ENCODE data around the gene DRD5. TPM values are rescaled to one million over a fixed set of nuclear protein-coding genes. Genes with fewer than 3 reads are reported as not detected.
A peak's percentile ranks its signal among the peaks of the same experiment; 100 is the strongest.
"Not testable (repeated sequence)": the region's sequence is repeated elsewhere in the genome, so short reads cannot be mapped to it uniquely, and the experiment has no call there.

DRD5 gene
- 0.94 TPM for total RNA-seq

DNA sequence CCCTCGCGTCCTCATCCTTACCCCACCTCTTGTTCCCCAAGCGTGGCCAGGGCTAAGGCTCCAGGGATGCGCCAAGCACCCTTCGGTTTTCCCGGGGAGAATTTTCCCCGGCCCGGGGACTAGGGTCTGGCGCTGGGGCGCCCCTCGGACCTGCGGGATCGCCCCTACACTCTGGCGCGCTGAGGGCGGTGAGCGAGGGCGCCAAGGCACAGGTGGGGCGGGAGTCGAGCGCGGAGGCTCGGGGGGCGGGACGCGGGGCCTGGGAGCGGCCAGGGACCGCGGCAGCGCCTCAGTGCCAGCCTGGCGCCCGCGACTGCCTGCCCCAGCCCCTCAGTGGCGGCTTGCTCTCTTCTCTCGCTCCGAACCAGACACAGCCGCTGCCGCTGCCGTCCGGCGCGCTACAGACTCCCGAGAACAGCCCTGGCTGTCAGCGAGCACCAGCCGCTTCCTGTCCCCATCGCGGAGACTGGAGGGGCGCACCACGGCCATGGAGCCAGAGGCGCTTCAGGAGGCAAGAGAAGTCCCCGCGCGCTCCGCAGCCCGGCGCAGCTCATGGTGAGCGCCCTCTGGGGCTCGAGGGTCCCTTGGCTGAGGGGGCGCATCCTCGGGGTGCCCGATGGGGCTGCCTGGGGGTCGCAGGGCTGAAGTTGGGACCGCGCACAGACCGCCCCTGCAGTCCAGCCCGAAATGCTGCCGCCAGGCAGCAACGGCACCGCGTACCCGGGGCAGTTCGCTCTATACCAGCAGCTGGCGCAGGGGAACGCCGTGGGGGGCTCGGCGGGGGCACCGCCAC is at the start of gene DRD5:
TSS of gene DRD5 (plus strand) at position 292 of the 793 bp plus-strand sequence. CDS start at position 688, 396 bp downstream.
- no peak for DNase-seq

DNA sequence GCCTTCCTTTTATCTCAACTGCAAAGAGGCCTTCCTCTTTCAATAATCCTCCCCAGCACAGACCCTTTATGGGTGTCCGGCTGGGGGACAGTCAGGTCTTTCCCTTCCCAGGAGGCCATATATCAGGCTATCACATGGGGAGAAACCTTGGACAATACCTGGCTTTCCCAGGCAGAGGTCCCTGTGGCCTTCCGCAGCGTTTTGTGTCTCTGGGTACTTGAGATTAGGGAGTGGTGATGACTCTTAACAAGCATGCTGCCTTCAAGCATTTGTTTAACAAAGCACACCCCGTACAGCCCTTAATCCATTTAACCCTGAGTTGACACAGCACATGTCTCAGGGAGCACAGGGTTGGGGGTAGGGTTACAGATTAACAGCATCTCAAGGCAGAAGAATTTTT is 49.2 kb upstream of the DRD5 start:
- DNase-seq = not testable (repeated sequence)

- no peak for DNase-seq
These were observed 45.9 kb upstream of the DRD5 start for GRCh38 chr4:9735515-9735914.

GRCh38 chr4:9737280-9737679 is 44.2 kb upstream of the DRD5 start:
- DNase-seq = not testable (repeated sequence)

DNA sequence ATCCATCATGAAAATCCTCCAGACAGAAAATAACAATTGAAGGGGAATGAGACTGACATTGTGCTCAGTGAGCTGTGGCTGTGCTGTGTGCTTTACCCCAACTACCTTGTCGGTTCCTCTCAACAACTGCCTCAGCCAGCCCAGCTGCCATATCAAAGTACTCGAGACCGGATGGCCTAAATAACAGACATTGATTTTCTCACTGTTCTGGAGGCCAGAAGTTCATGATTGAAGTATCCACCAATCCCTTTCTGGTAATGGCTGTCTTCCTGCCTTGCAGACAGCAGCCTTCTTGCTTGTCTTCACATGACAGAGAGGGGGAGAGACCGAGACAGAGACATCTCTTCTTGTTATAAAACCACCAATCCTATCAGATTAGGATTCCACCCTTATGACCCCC is 37.6 kb upstream of the DRD5 start:
- DNase-seq = not testable (repeated sequence)

DNA sequence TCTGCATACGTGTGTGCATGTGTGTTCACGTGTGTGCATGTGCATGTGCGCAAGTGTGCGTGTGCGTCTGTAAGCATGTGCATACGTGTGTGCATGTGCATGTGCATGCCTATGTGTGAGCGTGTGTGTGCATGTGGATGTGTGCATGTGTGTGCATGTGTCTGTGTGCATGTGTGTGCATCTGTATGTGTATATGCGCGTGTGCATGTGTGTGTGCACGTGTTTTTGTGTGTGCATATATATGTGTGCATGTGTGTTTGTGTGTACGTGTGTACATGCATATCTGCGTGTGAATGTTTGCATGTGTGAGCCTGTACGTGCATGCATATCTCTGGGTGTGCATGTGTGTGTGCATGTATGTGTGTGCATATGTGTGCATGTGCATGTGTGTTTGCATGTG is 35.7 kb upstream of the DRD5 start:
- no peak for DNase-seq

DNA sequence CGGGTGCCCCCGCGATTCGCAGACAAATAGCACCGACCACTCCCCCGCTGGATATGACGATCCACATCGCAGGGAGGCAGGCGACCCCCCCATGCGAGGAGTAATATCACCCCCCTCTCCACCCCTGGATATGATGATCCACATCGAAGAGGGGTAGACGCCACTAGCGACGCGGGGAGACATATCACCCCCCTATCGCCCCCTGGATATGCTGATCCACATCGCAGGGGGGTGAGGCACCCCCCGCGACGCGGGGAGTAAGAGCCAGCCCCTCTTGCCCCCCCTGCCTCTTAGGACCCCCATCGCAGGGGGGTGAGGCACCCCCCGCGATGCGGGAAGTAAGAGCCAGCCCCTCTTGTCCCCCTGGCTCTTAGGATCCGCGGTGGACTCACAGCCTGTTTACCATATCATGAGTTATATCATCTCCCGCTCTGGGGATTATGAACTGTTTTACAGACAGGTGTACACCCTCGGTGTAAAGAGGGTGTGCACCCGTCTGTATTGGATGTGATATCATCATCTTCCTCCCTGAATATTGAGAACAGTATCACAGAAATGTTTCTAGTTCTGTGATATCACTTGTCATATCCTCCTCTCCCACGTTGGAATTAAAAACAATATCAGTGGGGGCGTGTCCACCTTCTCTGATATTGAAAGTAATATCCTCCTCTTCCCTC is 22.7 kb upstream of the DRD5 start:
- no peak for DNase-seq

DNA sequence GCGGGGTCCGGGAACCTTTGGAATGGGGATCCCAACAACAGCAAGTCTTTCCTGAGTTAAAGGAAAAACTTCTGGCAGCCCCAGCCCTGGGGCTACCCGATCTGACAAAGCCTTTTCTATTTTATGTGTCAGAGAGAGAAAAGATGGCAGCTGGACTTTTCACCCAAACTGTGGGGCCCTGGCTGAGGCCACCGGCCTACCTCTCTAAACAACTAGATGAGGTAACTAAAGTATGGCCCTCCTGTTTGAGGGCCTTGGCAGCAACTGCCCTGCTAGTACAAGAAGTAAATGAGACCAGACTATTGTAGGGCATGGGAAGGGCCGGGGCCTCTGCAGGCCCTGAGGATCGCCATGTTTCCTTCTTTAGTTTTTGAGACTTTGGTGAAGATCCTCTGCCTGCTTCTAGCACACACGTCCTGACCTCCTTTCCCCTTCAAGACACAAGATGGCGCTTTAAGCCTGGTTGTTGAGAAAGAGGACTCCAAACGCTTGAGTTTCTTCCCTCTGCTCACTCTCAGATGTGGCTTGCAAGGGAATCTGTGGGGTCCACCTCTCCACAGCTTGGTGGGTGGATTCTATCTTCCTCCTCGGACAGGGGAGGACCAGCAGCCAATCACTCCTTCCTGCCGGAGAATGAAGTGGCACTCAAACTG is 18.5 kb upstream of the DRD5 start:
- DNase-seq = peak; percentile 43

- no peak for DNase-seq
These were observed 17.2 kb upstream of the DRD5 start for GRCh38 chr4:9764155-9764696.

DNA sequence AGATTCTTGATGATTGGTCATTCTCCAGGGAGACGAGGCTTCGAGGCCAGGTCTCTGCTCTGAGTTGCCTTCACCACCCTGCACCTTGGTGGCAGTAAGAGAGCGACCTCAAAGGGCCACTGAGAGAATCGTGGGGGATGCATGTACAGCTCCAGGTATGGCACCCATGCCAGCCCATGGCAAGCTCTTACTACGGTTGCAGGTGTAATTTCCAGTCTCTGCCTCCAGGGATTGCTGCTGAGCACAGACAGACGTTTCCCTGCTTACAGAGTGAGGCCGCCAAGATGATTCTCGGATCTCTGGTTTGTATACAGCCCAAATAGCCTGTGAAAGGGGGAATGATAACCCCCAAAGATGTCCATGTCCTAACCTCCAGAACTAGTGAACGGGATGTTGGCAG is 16.3 kb upstream of the DRD5 start:
- DNase-seq = no peak

GRCh38 chr4:9769321-9769720 is 12.1 kb upstream of the DRD5 start:
- no peak for DNase-seq

- no peak for DNase-seq
These were observed 10.4 kb upstream of the DRD5 start for GRCh38 chr4:9771034-9771433.

GRCh38 chr4:9773471-9773870 is 8.0 kb upstream of the DRD5 start:
- DNase-seq = no peak

DNA sequence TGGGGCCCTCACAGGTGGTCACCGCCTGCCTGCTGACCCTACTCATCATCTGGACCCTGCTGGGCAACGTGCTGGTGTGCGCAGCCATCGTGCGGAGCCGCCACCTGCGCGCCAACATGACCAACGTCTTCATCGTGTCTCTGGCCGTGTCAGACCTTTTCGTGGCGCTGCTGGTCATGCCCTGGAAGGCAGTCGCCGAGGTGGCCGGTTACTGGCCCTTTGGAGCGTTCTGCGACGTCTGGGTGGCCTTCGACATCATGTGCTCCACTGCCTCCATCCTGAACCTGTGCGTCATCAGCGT is 652 bp downstream of the DRD5 start:
- no peak for DNase-seq

- not testable (repeated sequence) for DNase-seq
These were observed 4.5 kb downstream of the DRD5 start for GRCh38 chr4:9785891-9786290.

- DNase-seq = no peak
These were observed 10.9 kb downstream of the DRD5 start for GRCh38 chr4:9792381-9792780.

- not testable (repeated sequence) for DNase-seq
These were observed 15.2 kb downstream of the DRD5 start for GRCh38 chr4:9796641-9797040.

GRCh38 chr4:9800848-9801247 is 19.4 kb downstream of the DRD5 start:
- DNase-seq = no peak

- DNase-seq = no peak
These were observed 23.5 kb downstream of the DRD5 start for GRCh38 chr4:9804918-9805317.

- DNase-seq = no peak
These were observed 26.6 kb downstream of the DRD5 start for GRCh38 chr4:9808077-9808476.

GRCh38 chr4:9811806-9812205 is 30.4 kb downstream of the DRD5 start:
- DNase-seq = no peak

DNA sequence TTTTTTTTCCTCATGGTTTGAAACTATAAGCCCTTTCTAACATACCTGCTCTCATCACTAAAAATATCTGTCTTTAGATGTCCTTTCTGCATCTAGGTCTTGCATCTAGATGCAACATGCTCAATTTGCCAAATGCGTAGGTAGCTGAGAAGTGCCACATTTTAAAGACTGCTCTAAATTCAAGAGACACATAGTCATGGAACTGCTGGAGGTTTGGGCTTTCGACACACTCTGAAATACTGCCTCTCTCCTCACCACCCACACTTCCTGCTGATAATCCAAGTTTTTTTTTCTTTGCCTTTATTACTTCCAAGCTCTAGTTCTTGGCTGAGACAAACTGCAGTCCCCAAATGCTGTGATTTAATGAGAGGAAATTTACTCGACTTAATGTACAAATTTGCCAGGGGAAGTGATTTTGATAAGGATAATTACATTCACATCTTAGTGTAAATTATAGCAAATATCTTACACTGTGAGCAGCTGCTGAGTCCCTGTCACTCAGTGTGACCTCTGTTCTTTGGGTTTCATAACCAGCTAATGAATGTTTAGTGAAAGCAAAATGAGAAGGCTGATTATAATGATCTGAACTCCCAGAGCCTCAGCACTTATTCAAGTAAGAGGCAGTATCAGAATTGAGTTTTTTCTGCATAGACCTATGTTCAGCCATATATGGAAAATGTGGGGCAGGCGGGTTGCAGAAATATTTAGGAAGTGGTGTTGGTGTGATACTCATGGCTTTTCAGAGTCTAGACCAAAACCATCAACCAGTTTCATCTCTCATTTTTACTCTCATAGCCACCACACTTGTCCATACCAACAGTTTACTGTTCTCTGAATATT is 31.3 kb downstream of the DRD5 start:
- peak; percentile 36 for DNase-seq

All from occipital lobe (tissue), 2 donors.